Liver (tissue), 9 donors: ENCODE data around the gene NXPH4. TPM values are rescaled to one million over a fixed set of nuclear protein-coding genes. Genes with fewer than 3 reads are reported as not detected.
A peak's percentile ranks its signal among the peaks of the same experiment; 100 is the strongest.

Experiments
- DNase-seq: peaks from one replicate; pipeline ENCODE4 v3.0.0-alpha.2; 2017; ENCODE audit warnings: low spot score
- H3K27ac ChIP-seq, 2 donors: one replicate each; pipeline ENCODE4 v1.7.0; 2013; ENCODE audit warnings: inconsistent platforms in 2 of 2, low read length in 2 of 2, control low read depth in 1 of 2, low read depth in 1 of 2, mild to moderate bottlenecking in 1 of 2
- H3K27me3 ChIP-seq, 4 donors: one replicate each; pipeline versions ENCODE4 v1.6.1 to v1.7.0; 2013; ENCODE audit warnings: low read length in 3 of 4, inconsistent platforms in 1 of 4, mild to moderate bottlenecking in 1 of 4, moderate library complexity in 1 of 4; ENCODE audit not compliant: control insufficient read depth in 4 of 4, insufficient read depth in 4 of 4
- H3K36me3 ChIP-seq, 4 donors: one replicate each; pipeline versions ENCODE4 v1.6.1 to v1.7.0; 2013; ENCODE audit warnings: low read length in 3 of 4, mild to moderate bottlenecking in 3 of 4, low read depth in 1 of 4, moderate library complexity in 1 of 4; ENCODE audit not compliant: control insufficient read depth in 4 of 4, insufficient read depth in 3 of 4
- H3K4me1 ChIP-seq, 4 donors: one replicate each; pipeline versions ENCODE4 v1.6.1 to v1.7.0; 2013; ENCODE audit warnings: low read length in 3 of 4, mild to moderate bottlenecking in 3 of 4, moderate library complexity in 1 of 4; ENCODE audit not compliant: control insufficient read depth in 4 of 4, insufficient read depth in 4 of 4
- H3K4me3 ChIP-seq, 3 donors: one replicate each; pipeline versions ENCODE4 v1.6.1 to v1.7.0; 2013; ENCODE audit warnings: low read length in 3 of 3, control low read depth in 1 of 3, low read depth in 1 of 3, mild to moderate bottlenecking in 1 of 3
- H3K9ac ChIP-seq, 2 donors: one replicate each; pipeline ENCODE4 v1.7.0; 2013; ENCODE audit warnings: low read length in 2 of 2, mild to moderate bottlenecking in 2 of 2, moderate library complexity in 2 of 2, control low read depth in 1 of 2, low read depth in 1 of 2
- H3K9me3 ChIP-seq, 4 donors: one replicate each; pipeline versions ENCODE4 v1.6.1 to v1.7.0; 2013; ENCODE audit warnings: low read length in 3 of 4; ENCODE audit not compliant: control insufficient read depth in 4 of 4
- ATF3 ChIP-seq: IDR thresholded peaks from 2 replicates; pipeline ENCODE4 v1.6.1; 2016; ENCODE audit warnings: antibody characterized with exemption
- CTCF ChIP-seq: fragments of 150-350 bp; IDR thresholded peaks from 2 replicates; pipeline ENCODE4 v1.5.1; 2017; ENCODE audit warnings: improper control_type of control experiment, low read depth, low read length; ENCODE audit not compliant: missing input control
- EGR1 ChIP-seq, 2 donors: IDR thresholded peaks; 2 replicates each; pipeline ENCODE4 v1.6.1; 2016 to 2018; ENCODE audit warnings: antibody characterized with exemption in 2 of 2, low read depth in 2 of 2
- FOXA1 ChIP-seq: IDR thresholded peaks from 2 replicates; pipeline ENCODE4 v1.6.1; 2016; ENCODE audit warnings: antibody characterized with exemption
- FOXA2 ChIP-seq: IDR thresholded peaks from 2 replicates; pipeline ENCODE4 v1.6.1; 2016; ENCODE audit warnings: antibody characterized with exemption
- GABPA ChIP-seq, 2 donors: IDR thresholded peaks in 1 of 2; conservative IDR thresholded peaks in 1 of 2; 2 replicates each; pipeline ENCODE4 v1.6.1; 2016; ENCODE audit warnings: antibody characterized with exemption in 2 of 2, mild to moderate bottlenecking in 1 of 2, moderate library complexity in 1 of 2
- HNF4A ChIP-seq, 2 donors: conservative IDR thresholded peaks; 2 replicates each; pipeline ENCODE4 v1.6.1; 2016; ENCODE audit warnings: antibody characterized with exemption in 2 of 2, mild to moderate bottlenecking in 2 of 2
- HNF4G ChIP-seq: IDR thresholded peaks from 2 replicates; pipeline ENCODE4 v1.6.1; 2016; ENCODE audit warnings: antibody characterized with exemption
- JUND ChIP-seq, 2 donors: IDR thresholded peaks; 2 replicates each; pipeline ENCODE4 v1.6.1; 2016; ENCODE audit warnings: antibody characterized with exemption in 2 of 2
- MAX ChIP-seq: IDR thresholded peaks from 2 replicates; pipeline ENCODE4 v1.6.1; 2016; ENCODE audit warnings: antibody characterized with exemption
- NR2F2 ChIP-seq: IDR thresholded peaks from 2 replicates; pipeline ENCODE4 v1.6.1; 2016; ENCODE audit warnings: antibody characterized with exemption
- RAD21 ChIP-seq, 2 donors: IDR thresholded peaks; 2 replicates each; pipeline ENCODE4 v1.6.1; 2016; ENCODE audit warnings: antibody characterized with exemption in 2 of 2, mild to moderate bottlenecking in 2 of 2
- REST ChIP-seq: IDR thresholded peaks from 2 replicates; pipeline ENCODE4 v1.6.1; 2016; ENCODE audit warnings: antibody characterized with exemption, mild to moderate bottlenecking
- RXRA ChIP-seq, 2 donors: IDR thresholded peaks; 2 replicates each; pipeline ENCODE4 v1.6.1; 2017 to 2018; ENCODE audit warnings: antibody characterized with exemption in 2 of 2, mild to moderate bottlenecking in 1 of 2
- SP1 ChIP-seq: IDR thresholded peaks from 2 replicates; pipeline ENCODE4 v1.6.1; 2018; ENCODE audit warnings: antibody characterized with exemption, mild to moderate bottlenecking
- TAF1 ChIP-seq: conservative IDR thresholded peaks from 2 replicates; pipeline ENCODE4 v1.6.1; 2016; ENCODE audit warnings: antibody characterized with exemption, mild to moderate bottlenecking
- YY1 ChIP-seq: IDR thresholded peaks from 2 replicates; pipeline ENCODE4 v1.6.1; 2016; ENCODE audit warnings: antibody characterized with exemption, mild to moderate bottlenecking
- ZBTB33 ChIP-seq: IDR thresholded peaks from 2 replicates; pipeline ENCODE4 v1.6.1; 2016; ENCODE audit warnings: antibody characterized with exemption
- WGBS: extraction: QIAGEN DNeasy Blood & Tissue Kit; methylation state at CpG from one replicate; pipeline ENCODE4 v1.1.7; 2013; 5-methylcytosine and 5-hydroxymethylcytosine counted together
- polyA plus RNA-seq, 2 donors: library from polyadenylated mRNA; stranded (reverse) in 1 of 2; unstranded in 1 of 2; fragments of 200-250 nt in 1 of 2; fragments of >200 nt in 1 of 2; fragmentation: Nextera tagmentation in 1 of 2; extraction: Ambion mirVana in 1 of 2; gene quantifications; one replicate each; pipeline versions ENCODE4 v1.2.1 to v1.2.3, GENCODE V29; 2013 to 2015
- total RNA-seq, 2 donors: library from RNA; depleted of rRNA; stranded (reverse); fragments of >200 nt; gene quantifications; one replicate each; pipeline ENCODE4 v1.2.3, GENCODE V29; 2014
- donor health status: healthy.
- donor health status: healthy.
- donor health status: healthy.
- donor health status: healthy.
- donor health status: healthy.

NXPH4 gene
- total and polyA plus RNA-seq, 4 donors, result 0.15 TPM; not detected in 3

GRCh38 chr12:57272337-57273151 lies 56.0 kb downstream of the NXPH4 start:
- Histone ChIP-seq H3K27ac (no peak overlapping the region), H3K36me3 (peaks cover 14 to 50% (median 42%) of the 10 kb centered on the region in 4 donors), H3K27me3 (no peaks in the 10 kb centered on the region), H3K4me3 (no peak overlapping the region), H3K4me1 (peaks cover 0 to 1% (median 0%) of the 10 kb centered on the region in 4 donors), H3K9me3 (no peaks in the 10 kb centered on the region), H3K9ac (no peak overlapping the region)
- WGBS, result 81% methylated on average over 7 of the region's 7 CpGs
- TF ChIP-seq NR2F2 (peak; percentile 19), MAX (no peak)
- DNase-seq, result no peak

GRCh38 chr12:57273516-57273915 lies 56.9 kb downstream of the NXPH4 start:
- H3K4me1 ChIP-seq, result peaks cover 0 to 1% (median 0%) of the 10 kb centered on the region in 4 donors
- peaks cover 14 to 44% (median 41%) of the 10 kb centered on the region in 4 donors for H3K36me3 ChIP-seq
- H3K4me3 ChIP-seq, result no peak overlapping the region
- no peaks in the 10 kb centered on the region for H3K9me3 ChIP-seq
- no peaks in the 10 kb centered on the region for H3K27me3 ChIP-seq
- no peak overlapping the region for H3K27ac ChIP-seq
- TF ChIP-seq RAD21 (IDR thresholded peaks at IDR 0.05) (no peak), FOXA1 (no peak), JUND (IDR thresholded peaks at IDR 0.05) (no peak), HNF4G (no peak), MAX (no peak), TAF1 (no peak), YY1 (no peak), SP1 (no peak), ATF3 (no peak), EGR1 (IDR thresholded peaks at IDR 0.05; ENCODE audit: low read depth in 2 of 2) (no peak), GABPA (IDR thresholded peaks at IDR 0.05 in 1 of 2, conservative IDR thresholded peaks at IDR 0.05 in 1 of 2) (no peak), FOXA2 (no peak), NR2F2 (no peak), RXRA (IDR thresholded peaks at IDR 0.05) (no peak), CTCF (no peak), REST (no peak), HNF4A (conservative IDR thresholded peaks at IDR 0.05) (no peak), ZBTB33 (no peak)
- DNase-seq, result no peak
- H3K9ac ChIP-seq, result no peak overlapping the region
